Dendritic cell treated with granulocyte-macrophage colony-stimulating factor and Interleukin-4, amounts not matched to agents 40 ng/mL and 50 ng/mL, for 4 days (primary cell): ENCODE results near the gene PAAF1.

Experiments
- H3K27ac Mint-ChIP-seq: one replicate; pipeline ENCODE4 v1.8.0; 2022; ENCODE audit warnings: mild to moderate bottlenecking, mixed read lengths
- H3K27me3 Mint-ChIP-seq: one replicate; pipeline ENCODE4 v1.8.0; 2022; ENCODE audit warnings: mild to moderate bottlenecking, mixed read lengths
- H3K36me3 Mint-ChIP-seq: one replicate; pipeline ENCODE4 v1.8.0; 2022; ENCODE audit warnings: low read depth, mixed read lengths
- H3K4me1 Mint-ChIP-seq: one replicate; pipeline ENCODE4 v1.8.0; 2022; ENCODE audit warnings: low read depth, mixed read lengths
- H3K4me3 Mint-ChIP-seq: one replicate; pipeline ENCODE4 v1.8.0; 2022; ENCODE audit warnings: mild to moderate bottlenecking, moderate library complexity, mixed read lengths
- H3K9me3 Mint-ChIP-seq: one replicate; pipeline ENCODE4 v1.8.0; 2022; ENCODE audit warnings: mixed read lengths
- intact Hi-C: fragments of 100-400 bp; cut with micrococcal nuclease; formaldehyde crosslinking; loops from one replicate; pipeline ENCODE4 v1.15.0; 2022

Gene PAAF1, protein sequence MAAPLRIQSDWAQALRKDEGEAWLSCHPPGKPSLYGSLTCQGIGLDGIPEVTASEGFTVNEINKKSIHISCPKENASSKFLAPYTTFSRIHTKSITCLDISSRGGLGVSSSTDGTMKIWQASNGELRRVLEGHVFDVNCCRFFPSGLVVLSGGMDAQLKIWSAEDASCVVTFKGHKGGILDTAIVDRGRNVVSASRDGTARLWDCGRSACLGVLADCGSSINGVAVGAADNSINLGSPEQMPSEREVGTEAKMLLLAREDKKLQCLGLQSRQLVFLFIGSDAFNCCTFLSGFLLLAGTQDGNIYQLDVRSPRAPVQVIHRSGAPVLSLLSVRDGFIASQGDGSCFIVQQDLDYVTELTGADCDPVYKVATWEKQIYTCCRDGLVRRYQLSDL

DNA sequence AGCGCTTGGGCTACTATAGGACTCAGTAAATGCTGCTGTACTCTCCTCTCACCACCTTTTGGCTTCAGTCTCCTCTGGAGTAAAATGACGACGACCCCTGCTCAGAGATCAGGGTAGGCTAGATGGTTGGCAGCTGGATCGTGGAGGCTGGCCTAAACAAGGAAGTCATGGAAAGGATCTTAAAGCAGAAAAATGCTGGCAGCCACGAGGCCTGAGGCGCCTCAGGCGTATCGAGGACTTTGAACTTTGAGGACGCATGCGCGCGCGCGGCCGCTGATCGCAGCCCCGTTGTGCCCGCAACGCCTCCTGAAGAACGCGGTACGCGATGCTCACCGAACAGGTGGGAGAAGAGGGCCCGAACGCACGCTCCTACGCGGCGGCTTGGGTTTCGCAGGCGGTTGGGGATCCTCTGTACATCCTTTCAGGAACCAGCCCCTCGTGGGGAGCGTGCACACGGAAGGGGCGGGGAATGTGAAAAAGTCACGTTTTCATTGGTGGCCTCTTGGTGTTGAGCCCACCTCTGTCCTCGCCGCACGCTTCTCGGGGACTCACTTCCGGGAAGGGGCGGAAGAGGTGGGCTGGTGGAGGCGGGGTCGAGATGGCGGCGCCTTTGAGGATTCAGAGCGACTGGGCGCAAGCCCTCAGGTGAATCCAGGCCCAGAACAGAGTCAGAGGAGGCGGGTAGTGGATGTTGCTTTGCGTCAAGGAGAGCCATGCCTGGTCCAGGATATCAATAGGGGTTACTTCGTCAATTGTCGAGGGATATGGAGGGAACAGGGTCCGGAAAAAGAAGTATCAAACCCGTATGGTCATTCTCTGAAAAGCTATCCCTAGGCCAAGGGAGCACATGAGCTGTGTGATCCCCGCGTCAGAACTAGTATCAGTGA, at the start of gene PAAF1, which contains the start of gene COA4:
PAAF1 (plus strand) TSS at position 576 of the 887 bp plus-strand sequence; CDS start at position 599, 23 bp downstream.
COA4 (minus strand) TSS at position 423 of the 887 bp plus-strand sequence. CDS start 3,468 bp downstream, outside the sequence.
- H3K9me3 Mint-ChIP-seq: no peaks in the 10 kb centered on the region
- peak within 1 kb of the TSS; percentile 88 for H3K27ac Mint-ChIP-seq
- H3K27me3 Mint-ChIP-seq: no peaks in the 10 kb centered on the region
- peaks cover 55% of the 10 kb centered on the region for H3K36me3 Mint-ChIP-seq
- peaks cover 16% of the 10 kb centered on the region for H3K4me1 Mint-ChIP-seq
- intact Hi-C loops: loop anchor here (5.0 kb wide), 1 partner anchor 89 kb away; the partner anchor contains the start of gene MRPL48
- peak within 1 kb of the TSS; percentile 92 for H3K4me3 Mint-ChIP-seq

DNA sequence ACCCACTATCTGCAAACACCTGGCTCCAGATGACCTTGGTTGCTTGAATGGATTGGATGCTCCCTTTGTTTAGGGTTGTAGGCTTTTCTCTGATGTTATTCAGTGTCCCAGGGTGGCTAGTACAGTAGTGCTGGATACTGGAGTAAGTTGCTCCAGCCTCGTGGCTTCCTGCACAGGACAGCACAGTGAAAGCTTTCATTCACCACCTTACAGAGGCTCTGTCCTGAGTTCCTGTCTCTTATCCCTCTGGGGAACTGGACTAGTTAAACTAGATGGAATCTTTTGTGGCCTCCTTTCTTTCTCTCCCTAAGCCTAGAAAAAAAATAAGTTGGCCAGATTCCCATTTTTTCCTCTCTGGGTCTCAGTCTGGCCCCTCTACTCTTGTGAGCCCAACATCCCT, 46.5 kb upstream of the PAAF1 start:
- peaks cover 56% of the 10 kb centered on the region for H3K36me3 Mint-ChIP-seq
- H3K27me3 Mint-ChIP-seq: no peaks in the 10 kb centered on the region
- peaks cover 5% of the 10 kb centered on the region for H3K4me1 Mint-ChIP-seq
- H3K4me3 Mint-ChIP-seq: no peak overlapping the region
- no peaks in the 10 kb centered on the region for H3K9me3 Mint-ChIP-seq
- intact Hi-C loops: no loop called here
- no peak overlapping the region for H3K27ac Mint-ChIP-seq

DNA sequence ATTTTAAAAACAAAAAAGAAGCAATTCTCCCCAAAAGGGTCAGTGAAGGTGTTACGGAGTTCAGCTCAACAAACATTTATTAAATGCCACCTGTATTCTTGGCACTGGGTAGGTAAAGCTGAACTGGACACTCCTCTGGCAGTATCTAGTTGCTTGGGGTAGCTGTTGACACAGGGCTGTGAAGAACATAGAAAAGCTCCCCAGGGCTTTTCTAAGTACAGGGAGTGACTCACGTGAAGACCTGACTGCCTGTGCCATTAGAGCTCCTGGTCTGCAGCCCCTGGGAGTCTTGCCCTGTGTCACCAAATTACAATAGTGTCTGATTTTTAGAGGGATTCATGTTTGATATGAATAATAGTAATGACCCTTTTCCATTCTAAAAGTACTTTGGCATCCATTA, 43.7 kb upstream of the PAAF1 start:
- H3K27ac Mint-ChIP-seq: no peak overlapping the region
- no peaks in the 10 kb centered on the region for H3K27me3 Mint-ChIP-seq
- H3K4me3 Mint-ChIP-seq: no peak overlapping the region
- no peaks in the 10 kb centered on the region for H3K9me3 Mint-ChIP-seq
- H3K36me3 Mint-ChIP-seq: peaks cover 45% of the 10 kb centered on the region
- intact Hi-C loops: no loop called here
- peaks cover 5% of the 10 kb centered on the region for H3K4me1 Mint-ChIP-seq

DNA sequence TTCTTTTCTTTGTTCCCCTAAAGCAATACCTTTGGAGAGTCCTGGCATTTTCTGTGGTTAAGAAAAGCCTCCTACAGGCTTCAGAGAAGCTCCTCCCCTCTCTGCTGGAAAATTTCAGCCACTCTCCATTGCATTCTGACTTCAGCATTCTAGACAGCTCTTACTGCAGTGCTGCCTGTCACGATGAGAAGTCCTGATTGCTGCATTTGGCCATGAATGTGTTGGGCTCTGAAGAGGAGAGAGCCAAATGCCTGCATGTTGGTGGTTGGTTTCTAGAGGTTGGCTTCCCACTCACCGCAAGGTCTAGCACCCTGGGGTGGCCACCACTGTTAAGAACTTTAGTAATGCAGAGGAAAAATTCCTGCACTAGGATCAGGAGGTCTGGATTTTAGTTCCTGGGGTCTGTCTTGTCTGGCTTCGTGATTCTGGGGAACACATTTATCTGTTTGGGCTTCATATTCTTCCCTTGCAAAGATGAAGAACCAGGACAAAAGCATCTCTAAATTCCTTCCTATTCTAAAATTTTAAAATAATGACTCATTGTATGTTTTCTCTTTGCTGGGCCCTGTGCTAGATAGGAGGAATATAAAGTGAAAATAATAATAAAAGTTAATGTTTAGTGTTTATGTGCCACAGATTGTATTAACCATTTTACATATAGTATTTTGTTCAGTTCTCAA, 38.2 kb upstream of the PAAF1 start:
- Mint-ChIP-seq H3K4me1 (peaks cover 5% of the 10 kb centered on the region), H3K27me3 (no peaks in the 10 kb centered on the region), H3K4me3 (no peak overlapping the region), H3K36me3 (peaks cover 18% of the 10 kb centered on the region), H3K27ac (no peak overlapping the region), H3K9me3 (no peaks in the 10 kb centered on the region)
- intact Hi-C loops: no loop called here

DNA sequence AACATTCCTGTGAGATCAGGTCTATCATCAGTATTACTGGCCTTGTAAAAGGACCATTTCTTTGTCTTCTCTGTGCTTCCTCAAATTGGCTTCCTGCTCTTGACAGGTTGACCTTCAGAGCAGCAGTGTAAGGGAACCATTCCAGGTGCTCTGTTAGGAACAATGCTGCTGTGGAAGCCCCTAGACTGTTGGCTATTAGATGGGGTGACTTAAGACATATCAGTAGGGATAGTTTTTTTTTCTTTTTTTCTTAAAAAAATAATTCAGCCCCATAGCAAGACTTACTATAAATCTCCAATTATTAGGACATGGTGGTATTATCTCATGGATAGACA, 37.7 kb upstream of the PAAF1 start:
- no peak overlapping the region for H3K27ac Mint-ChIP-seq
- peaks cover 23% of the 10 kb centered on the region for H3K36me3 Mint-ChIP-seq
- peaks cover 4% of the 10 kb centered on the region for H3K4me1 Mint-ChIP-seq
- no peak overlapping the region for H3K4me3 Mint-ChIP-seq
- no peaks in the 10 kb centered on the region for H3K27me3 Mint-ChIP-seq
- intact Hi-C loops: no loop called here
- no peaks in the 10 kb centered on the region for H3K9me3 Mint-ChIP-seq

DNA sequence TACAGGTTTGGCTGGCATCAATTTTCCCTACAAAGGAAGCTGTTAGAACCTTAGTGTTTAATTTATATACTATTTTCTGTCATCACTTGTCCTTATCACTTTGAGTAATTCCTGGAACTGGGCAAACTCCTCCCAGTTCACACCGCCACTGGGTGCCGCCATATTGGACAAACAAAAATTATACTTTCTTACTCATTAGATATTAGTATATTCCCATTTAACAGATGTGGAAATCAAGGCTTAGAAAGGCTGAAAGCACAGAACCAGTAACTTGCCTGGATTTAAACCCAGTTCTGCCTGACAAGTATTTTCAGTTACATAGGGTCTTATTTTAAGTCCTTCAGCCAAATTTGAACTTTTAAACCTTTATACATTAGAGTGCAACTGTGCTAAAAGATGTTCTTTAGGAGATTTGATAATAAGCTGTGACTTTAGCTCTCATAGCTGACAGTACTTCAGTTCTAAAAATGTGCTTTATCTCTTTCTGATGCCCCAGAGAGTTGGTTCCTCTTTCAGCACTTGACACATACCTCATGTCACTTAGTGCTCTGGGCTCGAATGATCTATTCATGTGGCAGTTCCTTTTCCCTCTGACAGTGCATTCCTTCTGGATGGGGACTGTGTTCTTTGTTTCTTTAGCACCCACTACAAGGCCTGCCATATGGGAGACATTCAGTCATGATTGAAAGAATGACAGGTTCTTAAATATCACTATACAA, 25.6 kb upstream of the PAAF1 start:
- H3K27me3 Mint-ChIP-seq: no peaks in the 10 kb centered on the region
- H3K36me3 Mint-ChIP-seq: peaks cover 65% of the 10 kb centered on the region
- intact Hi-C loops: no loop called here
- no peak overlapping the region for H3K27ac Mint-ChIP-seq
- H3K4me3 Mint-ChIP-seq: no peak overlapping the region
- peaks cover 10% of the 10 kb centered on the region for H3K4me1 Mint-ChIP-seq
- no peaks in the 10 kb centered on the region for H3K9me3 Mint-ChIP-seq

DNA sequence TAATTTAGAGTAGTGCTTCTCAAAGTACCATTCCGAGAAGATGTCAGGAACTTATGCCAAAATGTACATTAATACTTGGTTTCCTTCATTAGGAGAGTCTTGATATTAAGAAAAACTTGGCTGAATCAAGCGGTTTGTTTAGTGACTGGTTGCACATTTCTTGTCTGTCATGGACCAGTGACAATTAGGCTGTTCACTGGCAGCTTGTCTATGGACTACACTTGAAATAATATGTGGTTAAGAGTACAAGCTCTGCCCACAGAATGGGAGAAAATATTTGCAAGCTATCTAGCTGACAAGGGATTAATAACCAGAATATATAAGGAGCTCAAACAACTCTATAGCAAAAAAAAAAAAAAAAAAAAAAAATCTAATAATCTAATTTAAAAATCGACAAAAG, 24.8 kb upstream of the PAAF1 start:
- Mint-ChIP-seq H3K36me3 (peaks cover 56% of the 10 kb centered on the region), H3K9me3 (no peaks in the 10 kb centered on the region), H3K4me1 (peaks cover 9% of the 10 kb centered on the region), H3K27me3 (no peaks in the 10 kb centered on the region), H3K4me3 (no peak overlapping the region), H3K27ac (no peak overlapping the region)
- intact Hi-C loops: no loop called here

DNA sequence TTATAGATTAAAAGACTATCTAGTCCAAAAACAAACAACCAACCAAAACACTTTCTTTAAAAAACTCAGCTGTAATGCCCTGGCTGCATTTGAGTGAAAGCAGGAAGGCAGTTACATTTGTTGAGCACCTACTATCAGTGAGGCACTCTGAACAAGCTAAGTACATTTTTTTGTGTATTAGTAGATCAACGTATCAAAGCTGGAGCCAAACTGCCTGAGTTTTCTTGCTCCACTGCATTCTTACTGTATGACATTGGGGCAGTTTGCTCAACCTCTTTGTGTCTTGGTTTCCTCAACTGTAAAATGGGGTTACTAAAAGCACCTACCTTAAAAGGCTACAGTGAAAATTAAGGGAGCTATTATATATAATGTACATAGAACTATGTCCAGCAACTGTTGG, 22.1 kb upstream of the PAAF1 start:
- H3K36me3 Mint-ChIP-seq: peaks cover 42% of the 10 kb centered on the region
- H3K27me3 Mint-ChIP-seq: no peaks in the 10 kb centered on the region
- H3K4me1 Mint-ChIP-seq: peaks cover 5% of the 10 kb centered on the region
- intact Hi-C loops: no loop called here
- no peak overlapping the region for H3K27ac Mint-ChIP-seq
- no peaks in the 10 kb centered on the region for H3K9me3 Mint-ChIP-seq
- no peak overlapping the region for H3K4me3 Mint-ChIP-seq

DNA sequence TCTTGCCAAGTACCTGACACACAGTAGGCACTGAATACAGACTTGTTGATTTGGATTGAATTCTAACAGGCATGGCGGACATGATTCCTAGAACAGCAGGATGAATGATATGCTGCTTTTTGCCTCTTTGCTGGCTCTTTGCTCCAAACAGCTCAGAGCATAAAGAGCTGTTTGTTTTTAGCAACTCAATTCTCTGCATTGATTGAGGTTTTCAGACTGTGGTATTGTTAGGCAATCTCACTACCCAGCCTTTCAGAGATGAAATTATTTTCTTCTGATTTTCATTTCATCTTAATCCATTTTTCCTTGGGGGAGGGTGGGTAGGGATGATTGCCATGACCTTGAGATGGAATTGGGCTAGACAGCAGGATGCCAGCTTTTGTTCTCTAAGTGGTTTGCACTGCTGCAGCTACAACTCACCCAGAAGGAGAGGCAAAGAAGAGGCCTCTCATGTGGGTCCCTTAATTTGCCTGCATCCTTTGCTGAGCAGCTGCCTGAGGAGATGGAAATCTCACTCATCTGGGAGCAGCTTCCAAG, 20.7 kb upstream of the PAAF1 start:
- no peak overlapping the region for H3K4me3 Mint-ChIP-seq
- no peaks in the 10 kb centered on the region for H3K9me3 Mint-ChIP-seq
- no peaks in the 10 kb centered on the region for H3K27me3 Mint-ChIP-seq
- no peak overlapping the region for H3K27ac Mint-ChIP-seq
- intact Hi-C loops: no loop called here
- peaks cover 5% of the 10 kb centered on the region for H3K4me1 Mint-ChIP-seq
- peaks cover 46% of the 10 kb centered on the region for H3K36me3 Mint-ChIP-seq

DNA sequence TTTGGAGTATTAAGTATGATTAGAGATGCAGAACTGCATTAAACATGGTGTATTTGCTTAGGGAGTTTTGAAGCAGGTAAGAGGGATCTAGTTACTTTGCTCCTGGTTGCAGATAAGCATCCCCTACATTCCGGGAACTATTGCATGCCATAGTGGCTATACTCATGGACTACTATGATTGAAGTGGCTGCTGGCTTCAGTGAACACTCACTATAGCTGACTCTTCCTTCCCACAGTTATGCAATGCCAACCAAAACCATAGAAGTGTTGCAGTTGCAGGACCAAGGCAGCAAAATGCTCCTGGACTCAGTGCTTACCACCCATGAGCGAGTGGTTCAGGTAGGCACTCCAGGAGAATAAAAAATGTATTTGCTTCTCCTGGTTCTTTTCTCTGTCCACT, 17.1 kb upstream of the PAAF1 start:
- Mint-ChIP-seq H3K36me3 (peaks cover 58% of the 10 kb centered on the region), H3K9me3 (no peaks in the 10 kb centered on the region), H3K27me3 (no peaks in the 10 kb centered on the region), H3K27ac (no peak overlapping the region), H3K4me3 (no peak overlapping the region), H3K4me1 (no peaks in the 10 kb centered on the region)
- intact Hi-C loops: no loop called here

DNA sequence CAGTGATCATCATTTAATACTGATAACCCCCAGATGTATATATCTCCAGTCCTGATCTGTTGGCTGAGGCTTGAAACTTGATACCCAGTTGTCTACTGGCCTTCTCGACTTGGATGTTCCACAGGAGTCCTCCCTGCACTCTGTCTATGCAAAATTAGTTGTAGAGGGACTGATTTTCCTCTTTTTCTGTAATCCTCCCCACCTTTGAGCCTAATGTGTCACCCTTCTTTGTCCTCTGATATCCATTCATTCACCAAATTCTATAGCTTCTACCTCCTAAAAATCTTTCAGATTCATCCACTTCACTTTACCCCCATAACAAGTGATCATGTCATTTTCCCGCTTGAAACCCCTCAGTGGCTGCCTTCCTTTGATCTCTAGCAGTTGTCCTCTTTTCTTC, 16.6 kb upstream of the PAAF1 start:
- no peaks in the 10 kb centered on the region for H3K9me3 Mint-ChIP-seq
- H3K4me1 Mint-ChIP-seq: no peaks in the 10 kb centered on the region
- intact Hi-C loops: no loop called here
- no peak overlapping the region for H3K4me3 Mint-ChIP-seq
- peaks cover 61% of the 10 kb centered on the region for H3K36me3 Mint-ChIP-seq
- no peak overlapping the region for H3K27ac Mint-ChIP-seq
- H3K27me3 Mint-ChIP-seq: no peaks in the 10 kb centered on the region

DNA sequence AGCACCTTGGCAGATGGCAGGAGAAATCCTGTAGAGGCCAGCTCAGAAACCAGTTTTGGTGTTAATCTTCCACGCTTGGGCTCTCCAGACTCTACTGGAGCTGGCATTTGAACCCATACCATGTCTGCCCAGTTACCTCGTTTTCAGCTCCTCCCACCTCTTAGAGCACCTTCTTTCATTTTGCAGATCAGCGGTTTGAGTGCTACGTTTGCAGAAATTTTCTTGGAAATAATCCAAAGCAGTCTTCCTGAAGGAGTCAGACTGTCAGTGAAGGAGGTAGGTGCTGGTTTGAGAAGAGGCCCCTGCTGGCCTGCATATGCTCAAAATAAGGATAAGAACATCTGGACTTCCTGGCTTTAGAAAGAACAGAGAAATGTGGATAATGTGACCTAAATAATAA, 13.8 kb upstream of the PAAF1 start:
- H3K36me3 Mint-ChIP-seq: peaks cover 63% of the 10 kb centered on the region
- intact Hi-C loops: no loop called here
- no peaks in the 10 kb centered on the region for H3K4me1 Mint-ChIP-seq
- no peaks in the 10 kb centered on the region for H3K27me3 Mint-ChIP-seq
- no peak overlapping the region for H3K4me3 Mint-ChIP-seq
- no peak overlapping the region for H3K27ac Mint-ChIP-seq
- no peaks in the 10 kb centered on the region for H3K9me3 Mint-ChIP-seq

DNA sequence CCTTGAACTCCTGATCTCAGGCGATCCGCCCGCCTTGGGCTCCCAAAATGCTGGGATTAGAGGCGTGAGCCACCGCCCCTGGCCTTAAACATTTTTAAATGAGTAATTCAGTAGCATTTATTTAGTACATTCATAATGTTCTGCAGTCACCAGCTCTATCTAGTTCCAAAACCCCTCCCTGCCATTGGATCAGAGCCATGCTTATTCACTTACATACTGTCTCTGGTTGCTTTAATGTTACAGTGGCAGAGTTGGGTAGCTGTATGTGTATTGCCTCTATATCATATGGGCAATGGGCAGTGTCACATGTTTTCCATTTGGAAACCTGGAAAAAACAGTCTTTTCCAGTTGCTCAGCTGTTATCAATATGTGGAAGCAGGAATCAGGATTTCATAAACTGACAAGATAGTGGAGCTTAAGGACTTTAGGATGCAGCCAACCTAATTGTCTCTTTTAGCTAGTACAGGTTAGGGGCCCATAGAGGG, 10.7 kb upstream of the PAAF1 start:
- Mint-ChIP-seq H3K27me3 (no peaks in the 10 kb centered on the region), H3K27ac (no peak overlapping the region)

More for the DNA sequence above, 10.7 kb upstream of the PAAF1 start:
- no peaks in the 10 kb centered on the region for H3K9me3 Mint-ChIP-seq
- no peak overlapping the region for H3K4me3 Mint-ChIP-seq
- intact Hi-C loops: no loop called here
- no peaks in the 10 kb centered on the region for H3K4me1 Mint-ChIP-seq
- H3K36me3 Mint-ChIP-seq: peaks cover 48% of the 10 kb centered on the region
